Measurements from ENCODE around the gene RNF181. TPM values are rescaled to one million over a fixed set of nuclear protein-coding genes. Genes with fewer than 3 reads are reported as not detected.
A peak's percentile ranks its signal among the peaks of the same experiment; 100 is the strongest.

RNF181 gene
- total and polyA plus RNA-seq, 2 of the 13 experiments (the other 11 are each of a cell fraction or from before 2014, with no cell fraction given) = 224 to 578 TPM

GRCh38 chr2:85602476-85603234, 7.1 kb downstream of the RNF181 start, which contains the start of gene TMEM150A (continued):
- TF ChIP-seq, protein P1, sequence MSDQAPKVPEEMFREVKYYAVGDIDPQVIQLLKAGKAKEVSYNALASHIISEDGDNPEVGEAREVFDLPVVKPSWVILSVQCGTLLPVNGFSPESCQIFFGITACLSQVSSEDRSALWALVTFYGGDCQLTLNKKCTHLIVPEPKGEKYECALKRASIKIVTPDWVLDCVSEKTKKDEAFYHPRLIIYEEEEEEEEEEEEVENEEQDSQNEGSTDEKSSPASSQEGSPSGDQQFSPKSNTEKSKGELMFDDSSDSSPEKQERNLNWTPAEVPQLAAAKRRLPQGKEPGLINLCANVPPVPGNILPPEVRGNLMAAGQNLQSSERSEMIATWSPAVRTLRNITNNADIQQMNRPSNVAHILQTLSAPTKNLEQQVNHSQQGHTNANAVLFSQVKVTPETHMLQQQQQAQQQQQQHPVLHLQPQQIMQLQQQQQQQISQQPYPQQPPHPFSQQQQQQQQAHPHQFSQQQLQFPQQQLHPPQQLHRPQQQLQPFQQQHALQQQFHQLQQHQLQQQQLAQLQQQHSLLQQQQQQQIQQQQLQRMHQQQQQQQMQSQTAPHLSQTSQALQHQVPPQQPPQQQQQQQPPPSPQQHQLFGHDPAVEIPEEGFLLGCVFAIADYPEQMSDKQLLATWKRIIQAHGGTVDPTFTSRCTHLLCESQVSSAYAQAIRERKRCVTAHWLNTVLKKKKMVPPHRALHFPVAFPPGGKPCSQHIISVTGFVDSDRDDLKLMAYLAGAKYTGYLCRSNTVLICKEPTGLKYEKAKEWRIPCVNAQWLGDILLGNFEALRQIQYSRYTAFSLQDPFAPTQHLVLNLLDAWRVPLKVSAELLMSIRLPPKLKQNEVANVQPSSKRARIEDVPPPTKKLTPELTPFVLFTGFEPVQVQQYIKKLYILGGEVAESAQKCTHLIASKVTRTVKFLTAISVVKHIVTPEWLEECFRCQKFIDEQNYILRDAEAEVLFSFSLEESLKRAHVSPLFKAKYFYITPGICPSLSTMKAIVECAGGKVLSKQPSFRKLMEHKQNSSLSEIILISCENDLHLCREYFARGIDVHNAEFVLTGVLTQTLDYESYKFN (CRISPR knock-in tag; conservative IDR thresholded peaks at IDR 0.05) = no peak
- TF ChIP-seq SUZ12 (IDR thresholded peaks at IDR 0.05; ENCODE audit: low read depth, low read length) (peak; percentile 69; the same call in 1 of the 2 replicates), ISL2 (CRISPR knock-in tag; IDR thresholded peaks at IDR 0.05) (no peak), KDM1A (CRISPR knock-in tag; IDR thresholded peaks at IDR 0.05) (no peak), SRSF1 (optimal IDR thresholded peaks at IDR 0.05; ENCODE audit: low read depth, low read length) (peak; percentile 77), ERF (CRISPR knock-in tag; IDR thresholded peaks at IDR 0.05) (peak; percentile 40), EED (CRISPR knock-in tag; IDR thresholded peaks at IDR 0.05) (no peak), ATF7-NPFF (CRISPR knock-in tag; IDR thresholded peaks at IDR 0.05; ENCODE audit: low read depth) (peak; percentile 89), TP53 (CRISPR knock-in tag; conservative IDR thresholded peaks at IDR 0.05) (no peak), ZNF616 (CRISPR knock-in tag; IDR thresholded peaks at IDR 0.05; ENCODE audit: low read depth) (0 out of 2 replicates have a peak, but pooled peaks have one; percentile 38), PAWR (CRISPR knock-in tag; IDR thresholded peaks at IDR 0.05; ENCODE audit: borderline replicate concordance) (no peak), TERF1 (CRISPR knock-in tag; IDR thresholded peaks at IDR 0.05) (no peak), FOXP4 (CRISPR knock-in tag; IDR thresholded peaks at IDR 0.05) (peak; percentile 28; the same call in 1 of the 2 replicates), ZNF691 (CRISPR knock-in tag; IDR thresholded peaks at IDR 0.05; ENCODE audit: borderline replicate concordance, low read depth) (no peak), SALL1 (CRISPR knock-in tag; IDR thresholded peaks at IDR 0.05) (peak; percentile 81), DBP (CRISPR knock-in tag; IDR thresholded peaks at IDR 0.05; ENCODE audit: not compliant biosample characterization) (no peak), ARNT2 (CRISPR knock-in tag; IDR thresholded peaks at IDR 0.05; ENCODE audit: low read depth) (peak; percentile 96)
- TF ChIP-seq, protein P2, sequence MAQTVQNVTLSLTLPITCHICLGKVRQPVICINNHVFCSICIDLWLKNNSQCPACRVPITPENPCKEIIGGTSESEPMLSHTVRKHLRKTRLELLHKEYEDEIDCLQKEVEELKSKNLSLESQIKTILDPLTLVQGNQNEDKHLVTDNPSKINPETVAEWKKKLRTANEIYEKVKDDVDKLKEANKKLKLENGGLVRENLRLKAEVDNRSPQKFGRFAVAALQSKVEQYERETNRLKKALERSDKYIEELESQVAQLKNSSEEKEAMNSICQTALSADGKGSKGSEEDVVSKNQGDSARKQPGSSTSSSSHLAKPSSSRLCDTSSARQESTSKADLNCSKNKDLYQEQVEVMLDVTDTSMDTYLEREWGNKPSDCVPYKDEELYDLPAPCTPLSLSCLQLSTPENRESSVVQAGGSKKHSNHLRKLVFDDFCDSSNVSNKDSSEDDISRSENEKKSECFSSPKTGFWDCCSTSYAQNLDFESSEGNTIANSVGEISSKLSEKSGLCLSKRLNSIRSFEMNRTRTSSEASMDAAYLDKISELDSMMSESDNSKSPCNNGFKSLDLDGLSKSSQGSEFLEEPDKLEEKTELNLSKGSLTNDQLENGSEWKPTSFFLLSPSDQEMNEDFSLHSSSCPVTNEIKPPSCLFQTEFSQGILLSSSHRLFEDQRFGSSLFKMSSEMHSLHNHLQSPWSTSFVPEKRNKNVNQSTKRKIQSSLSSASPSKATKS (CRISPR knock-in tag; IDR thresholded peaks at IDR 0.05) = no peak
